HCT116 (cell line): ENCODE measurements around the gene CTBP2. TPM values are rescaled to one million over a fixed set of nuclear protein-coding genes. Genes with fewer than 3 reads are reported as not detected.

Experiments used
- ATAC-seq: fragments of 200-7000 bp; cut with Tn5 transposase; 2 replicates; pipeline ENCODE4 v1.9.1; 2020; ENCODE audit warnings: mild to moderate bottlenecking, moderate library complexity
- BruUV-seq: library from RNA; stranded (reverse); fragments of 400-500 nt; replicated peaks from 2 replicates; lab custom pipeline; 2021; lab: Mats Ljungman, UMichigan
- CTCF ChIA-PET: fragments of 300-600 bp; sonication (Branson Sonifier 250); formaldehyde crosslinking; loops from one replicate; lab custom pipeline; 2021; ENCODE audit warnings: antibody characterized with exemption; lab: Charles Lee
- POLR2A ChIA-PET: fragments of 300-600, 350-600 bp; sonication (Branson Sonifier 250); formaldehyde crosslinking; loops from one replicate; lab custom pipeline; 2021; ENCODE audit warnings: antibody characterized with exemption; lab: Charles Lee
- RAD21 ChIA-PET, 2 experiments: fragments of 300-600 bp; sonication (Branson Sonifier 250); formaldehyde crosslinking; loops; one replicate each; lab custom pipeline; 2023; ENCODE audit warnings: low total read pairs in 2 of 2; ENCODE audit not compliant: uncharacterized antibody in 2 of 2, unreplicated experiment in 2 of 2, low non-redundant PET in 1 of 2; lab: Charles Lee
- DNase-seq: peaks from one replicate; pipeline ENCODE4 v3.0.0-alpha.2; 2010; ENCODE audit warnings: low read depth, low spot score
- H2AFZ ChIP-seq: fragments of 200-600 bp; shearing (Covaris generic), sonication (generic); 2 replicates; pipeline ENCODE4 v1.6.1; 2017; ENCODE audit warnings: low read depth, mixed run types, mixed read lengths, antibody characterized with exemption, low read length; ENCODE audit not compliant: poor library complexity, severe bottlenecking
- H3K27ac ChIP-seq: 2 replicates; pipeline ENCODE4 v1.5.1; 2012; ENCODE audit warnings: low read depth, low read length
- H3K27me3 ChIP-seq: fragments of 200-600 bp; sonication (generic); 2 replicates; pipeline ENCODE4 v1.6.1; 2016; ENCODE audit warnings: mixed run types, low read length, mixed read lengths; ENCODE audit not compliant: insufficient read depth
- H3K36me3 ChIP-seq, 2 experiments: fragments of 200-500 bp in 1 of 2; fragments of 200-600 bp in 1 of 2; sonication (Bioruptor generic) in 1 of 2; sonication (generic) in 1 of 2; 2 replicates each; pipeline versions ENCODE4 v1.5.1 to v1.6.1; 2014 to 2016; ENCODE audit warnings: low read length in 2 of 2, inconsistent platforms in 1 of 2, mixed read lengths in 1 of 2, mixed run types in 1 of 2; ENCODE audit not compliant: insufficient read depth in 2 of 2, control insufficient read depth in 1 of 2
- H3K4me1 ChIP-seq, 2 experiments: fragments of 200-600 bp in 1 of 2; sonication (generic) in 1 of 2; 2 replicates each; pipeline versions ENCODE4 v1.5.1 to v1.6.1; 2012 to 2017; ENCODE audit warnings: low read length in 2 of 2, inconsistent platforms in 1 of 2, mild to moderate bottlenecking in 1 of 2, mixed read lengths in 1 of 2, mixed run types in 1 of 2, moderate library complexity in 1 of 2; ENCODE audit not compliant: insufficient read depth in 2 of 2, control insufficient read depth in 1 of 2
- H3K4me2 ChIP-seq: fragments of 200-600 bp; sonication (generic); 2 replicates; pipeline ENCODE4 v1.6.1; 2017; ENCODE audit warnings: mixed run types, low read length, mixed read lengths
- H3K4me3 ChIP-seq, 2 experiments: fragments of 200-600 bp in 1 of 2; sonication (generic) in 1 of 2; replicated peaks in 1 of 2; 2 replicates each; pipeline ENCODE4 v1.5.1; 2011 to 2016; ENCODE audit warnings: low read length in 2 of 2, control low read depth in 1 of 2, low read depth in 1 of 2, mild to moderate bottlenecking in 1 of 2, mixed read lengths in 1 of 2, mixed run types in 1 of 2
- H3K79me2 ChIP-seq: fragments of 200-600 bp; sonication (generic); 2 replicates; pipeline ENCODE4 v1.6.1; 2017; ENCODE audit warnings: mild to moderate bottlenecking, mixed run types, low read length, moderate library complexity, mixed read lengths; ENCODE audit not compliant: insufficient read depth
- H3K9ac ChIP-seq: fragments of 200-600 bp; sonication (generic); 2 replicates; pipeline ENCODE4 v1.6.1; 2016; ENCODE audit warnings: low read length, mixed read lengths
- H3K9me2 ChIP-seq: fragments of 200-600 bp; sonication (generic), shearing (Covaris generic); 2 replicates; pipeline ENCODE4 v1.6.1; 2017; ENCODE audit warnings: mixed run types, mild to moderate bottlenecking, moderate library complexity; ENCODE audit not compliant: insufficient read depth
- H3K9me3 ChIP-seq, 2 experiments: fragments of 200-500 bp in 1 of 2; fragments of 200-600 bp in 1 of 2; sonication (Bioruptor generic) in 1 of 2; sonication (generic) in 1 of 2; 2 replicates each; pipeline ENCODE4 v1.6.1; 2014 to 2017; ENCODE audit warnings: low read length in 2 of 2, mixed read lengths in 2 of 2, inconsistent platforms in 1 of 2, low read depth in 1 of 2, mild to moderate bottlenecking in 1 of 2, mixed run types in 1 of 2, moderate library complexity in 1 of 2; ENCODE audit not compliant: control insufficient read depth in 1 of 2, insufficient read depth in 1 of 2
- H4K20me1 ChIP-seq: fragments of 200-600 bp; sonication (generic), shearing (Covaris generic); 2 replicates; pipeline ENCODE4 v1.6.1; 2017; ENCODE audit warnings: mixed run types, mild to moderate bottlenecking, moderate library complexity; ENCODE audit not compliant: insufficient read depth
- ATF3 ChIP-seq: IDR thresholded peaks from 2 replicates; pipeline ENCODE4 v1.6.1; 2012
- CBX3 ChIP-seq: IDR thresholded peaks from 2 replicates; pipeline ENCODE4 v1.6.1; 2012; ENCODE audit warnings: low read depth
- CEBPB ChIP-seq: IDR thresholded peaks from 2 replicates; pipeline ENCODE4 v1.6.1; 2012; ENCODE audit warnings: low read depth
- EGR1 ChIP-seq: IDR thresholded peaks from 2 replicates; pipeline ENCODE4 v1.6.1; 2012; ENCODE audit warnings: low read depth
- EZH2 ChIP-seq: fragments of 200-600 bp; sonication (generic); IDR thresholded peaks from 2 replicates; pipeline ENCODE4 v1.6.1; 2017; ENCODE audit warnings: antibody characterized with exemption, mixed run types
- SRF ChIP-seq: IDR thresholded peaks from 2 replicates; pipeline ENCODE4 v1.6.1; 2012; ENCODE audit warnings: low read depth
- TCF7L2 ChIP-seq: IDR thresholded peaks from 2 replicates; pipeline ENCODE4 v1.7.0; 2011; ENCODE audit warnings: borderline replicate concordance, inconsistent platforms; ENCODE audit not compliant: insufficient read depth, insufficient read length; ENCODE audit errors: extremely low read depth
- YY1 ChIP-seq: IDR thresholded peaks from 2 replicates; pipeline ENCODE4 v1.6.1; 2011; ENCODE audit warnings: low read length, low read depth, moderate library complexity, mild to moderate bottlenecking; ENCODE audit not compliant: insufficient replicate concordance; ENCODE audit errors: extremely low read depth
- ZNF274 ChIP-seq: fragments of 200-500 bp; sonication (Bioruptor generic); IDR thresholded peaks from 2 replicates; pipeline ENCODE4 v1.6.1; 2014; ENCODE audit warnings: mild to moderate bottlenecking, low read depth, low read length, inconsistent platforms
- intact Hi-C: fragments of 100-400 bp; cut with micrococcal nuclease; formaldehyde crosslinking; loops from 2 replicates; pipeline ENCODE4 v1.10.0; 2022
- total RNA-seq: library from RNA; stranded (reverse); gene quantifications from one replicate; pipeline ENCODE4 v1.2.1, GENCODE V29; 2021; ENCODE audit not compliant: unreplicated experiment
- TF ChIP-seq, protein P1 (sequence below): IDR thresholded peaks from 2 replicates; pipeline ENCODE4 v1.6.1; 2012; ENCODE audit warnings: low read depth
- TF ChIP-seq, protein P2 (sequence below): IDR thresholded peaks from 2 replicates; pipeline ENCODE4 v1.6.1; 2012
- TF ChIP-seq, protein P3 (sequence below): IDR thresholded peaks from 2 replicates; pipeline ENCODE4 v1.6.1; 2011; ENCODE audit warnings: mild to moderate bottlenecking, low read length, moderate library complexity; ENCODE audit not compliant: insufficient replicate concordance; ENCODE audit errors: extremely low read depth

CTBP2 gene
- total RNA-seq, 1 experiment from 2014 or later, result 144 TPM

DNA sequence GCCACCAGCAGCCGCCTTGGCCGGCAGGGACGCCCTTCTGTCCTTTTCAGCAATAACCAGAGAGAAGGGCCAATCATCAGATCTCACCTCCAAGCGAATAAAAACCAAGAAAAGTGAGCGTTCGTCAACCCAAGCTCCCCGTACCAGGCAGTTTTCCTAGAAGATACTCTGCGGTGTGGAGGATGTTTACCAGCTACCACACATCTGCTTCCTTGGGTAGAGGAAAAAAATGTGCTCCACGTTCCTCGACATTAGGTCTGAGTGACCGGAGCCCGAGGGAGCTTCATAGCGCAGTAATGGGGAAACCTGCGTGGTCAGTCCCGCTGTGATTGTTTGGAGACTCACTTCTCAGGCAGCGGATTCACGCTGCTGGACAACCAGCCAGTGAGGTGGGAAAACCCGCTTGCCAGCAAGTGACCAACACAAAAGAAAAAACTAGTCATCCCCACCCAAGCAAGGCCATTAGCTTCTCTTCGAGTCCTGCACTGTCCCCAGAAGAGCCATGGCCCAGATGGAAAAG, 145.5 kb downstream of the CTBP2 start:
- peaks cover 80% of the 10 kb centered on the region for H3K79me2 ChIP-seq
- DNase-seq, result no peak
- H3K9me2 ChIP-seq, result no peaks in the 10 kb centered on the region
- ATAC-seq, result no peak
- no peaks in the 10 kb centered on the region for H3K27me3 ChIP-seq
- intact Hi-C loops, result no loop called here
- RAD21 ChIA-PET, result no interaction called here
- no peak overlapping the region for H3K4me3 ChIP-seq
- BruUV-seq, result no TSS peak
- TF ChIP-seq YY1, result no peak
- TF ChIP-seq EZH2, result no peak
- no peak for TF ChIP-seq ATF3
- TF ChIP-seq, all 23 proteins: peak for 0
- CTCF ChIA-PET, result interaction anchor here (1.6 kb wide), 1 partner anchor 33 kb away, joined by 3 read pairs; no protein-coding TSS in a partner anchor
- POLR2A ChIA-PET, result no interaction called here
- no peak overlapping the region for H2AFZ ChIP-seq
- H3K4me2 ChIP-seq, result no peak overlapping the region
- no peak overlapping the region for H3K27ac ChIP-seq
- H4K20me1 ChIP-seq, result peaks cover 3% of the 10 kb centered on the region; the same call in 1 of the 2 replicates
- no peak overlapping the region for H3K9ac ChIP-seq
- H3K4me1 ChIP-seq, result 0 out of 4 replicates have a peak, but pooled peaks cover 0 to 4% of the 10 kb centered on the region in 2 experiments
- H3K36me3 ChIP-seq, result no peaks in the 10 kb centered on the region
- no peaks in the 10 kb centered on the region for H3K9me3 ChIP-seq

DNA sequence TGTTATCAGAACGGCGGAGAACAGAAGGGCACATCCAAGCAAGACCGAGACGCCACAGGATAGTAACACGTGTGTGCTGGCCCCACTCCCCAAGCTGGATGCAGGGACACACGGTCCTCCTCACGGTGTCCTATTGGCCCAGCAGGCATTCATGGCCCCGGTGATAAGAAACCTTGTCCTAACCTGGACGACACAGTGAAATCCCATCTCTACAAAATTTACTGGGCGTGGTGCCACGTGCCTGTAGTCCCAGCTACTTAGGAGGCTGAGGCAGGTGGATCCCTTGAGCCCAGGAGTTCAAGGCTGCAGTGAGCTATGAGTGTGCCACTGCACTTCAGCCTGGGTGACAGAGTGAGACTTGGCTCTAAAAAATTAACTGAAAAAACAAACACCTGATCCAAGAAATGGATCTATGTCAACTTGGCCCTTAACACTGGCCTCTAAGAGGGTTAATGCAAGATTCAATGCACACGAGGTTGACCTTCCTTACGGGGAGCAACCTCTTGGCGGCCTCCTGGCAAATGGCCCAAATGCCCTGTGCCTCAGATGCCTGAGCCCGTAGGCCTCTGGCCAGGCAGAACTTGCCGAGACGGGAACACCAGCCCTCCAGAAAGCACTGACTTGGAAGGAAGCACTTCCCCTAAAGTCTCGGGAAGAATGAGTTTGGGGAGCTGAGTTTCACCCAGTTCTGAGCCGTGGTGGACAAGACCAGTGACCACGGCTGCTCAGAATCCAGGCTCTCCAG, 146.1 kb downstream of the CTBP2 start:
- H2AFZ ChIP-seq, result no peak overlapping the region
- H3K4me3 ChIP-seq, result no peak overlapping the region
- H3K36me3 ChIP-seq, result no peaks in the 10 kb centered on the region
- H3K79me2 ChIP-seq, result peaks cover 80% of the 10 kb centered on the region
- no peak overlapping the region for H3K9ac ChIP-seq
- peaks cover under 1% of the 10 kb centered on the region; the same call in 1 of the 2 replicates for H4K20me1 ChIP-seq
- no peak overlapping the region for H3K4me2 ChIP-seq
- DNase-seq (no peak), ATAC-seq (no peak)
- ChIA-PET RAD21 (no interaction called here), CTCF (interaction anchor here (1.6 kb wide), 1 partner anchor 33 kb away, joined by 3 read pairs; no protein-coding TSS in a partner anchor), POLR2A (no interaction called here)
- H3K27ac ChIP-seq, result no peak overlapping the region
- no peaks in the 10 kb centered on the region for H3K9me3 ChIP-seq
- H3K27me3 ChIP-seq, result no peaks in the 10 kb centered on the region
- intact Hi-C loops, result no loop called here
- no peaks in the 10 kb centered on the region for H3K9me2 ChIP-seq
- BruUV-seq, result no TSS peak
- H3K4me1 ChIP-seq, result 0 out of 4 replicates have a peak, but pooled peaks cover 0 to 4% of the 10 kb centered on the region in 2 experiments
- TF ChIP-seq EGR1, result no peak
- no peak for TF ChIP-seq EZH2
- TF ChIP-seq, protein P1, sequence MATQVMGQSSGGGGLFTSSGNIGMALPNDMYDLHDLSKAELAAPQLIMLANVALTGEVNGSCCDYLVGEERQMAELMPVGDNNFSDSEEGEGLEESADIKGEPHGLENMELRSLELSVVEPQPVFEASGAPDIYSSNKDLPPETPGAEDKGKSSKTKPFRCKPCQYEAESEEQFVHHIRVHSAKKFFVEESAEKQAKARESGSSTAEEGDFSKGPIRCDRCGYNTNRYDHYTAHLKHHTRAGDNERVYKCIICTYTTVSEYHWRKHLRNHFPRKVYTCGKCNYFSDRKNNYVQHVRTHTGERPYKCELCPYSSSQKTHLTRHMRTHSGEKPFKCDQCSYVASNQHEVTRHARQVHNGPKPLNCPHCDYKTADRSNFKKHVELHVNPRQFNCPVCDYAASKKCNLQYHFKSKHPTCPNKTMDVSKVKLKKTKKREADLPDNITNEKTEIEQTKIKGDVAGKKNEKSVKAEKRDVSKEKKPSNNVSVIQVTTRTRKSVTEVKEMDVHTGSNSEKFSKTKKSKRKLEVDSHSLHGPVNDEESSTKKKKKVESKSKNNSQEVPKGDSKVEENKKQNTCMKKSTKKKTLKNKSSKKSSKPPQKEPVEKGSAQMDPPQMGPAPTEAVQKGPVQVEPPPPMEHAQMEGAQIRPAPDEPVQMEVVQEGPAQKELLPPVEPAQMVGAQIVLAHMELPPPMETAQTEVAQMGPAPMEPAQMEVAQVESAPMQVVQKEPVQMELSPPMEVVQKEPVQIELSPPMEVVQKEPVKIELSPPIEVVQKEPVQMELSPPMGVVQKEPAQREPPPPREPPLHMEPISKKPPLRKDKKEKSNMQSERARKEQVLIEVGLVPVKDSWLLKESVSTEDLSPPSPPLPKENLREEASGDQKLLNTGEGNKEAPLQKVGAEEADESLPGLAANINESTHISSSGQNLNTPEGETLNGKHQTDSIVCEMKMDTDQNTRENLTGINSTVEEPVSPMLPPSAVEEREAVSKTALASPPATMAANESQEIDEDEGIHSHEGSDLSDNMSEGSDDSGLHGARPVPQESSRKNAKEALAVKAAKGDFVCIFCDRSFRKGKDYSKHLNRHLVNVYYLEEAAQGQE, result no peak
- TF ChIP-seq, protein P2, sequence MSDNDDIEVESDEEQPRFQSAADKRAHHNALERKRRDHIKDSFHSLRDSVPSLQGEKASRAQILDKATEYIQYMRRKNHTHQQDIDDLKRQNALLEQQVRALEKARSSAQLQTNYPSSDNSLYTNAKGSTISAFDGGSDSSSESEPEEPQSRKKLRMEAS, result no peak
- TF ChIP-seq TCF7L2, result no peak
- no peak for TF ChIP-seq ZNF274
- TF ChIP-seq SRF, result no peak
- TF ChIP-seq CEBPB, result no peak
- TF ChIP-seq CBX3, result no peak
- TF ChIP-seq, protein P3, sequence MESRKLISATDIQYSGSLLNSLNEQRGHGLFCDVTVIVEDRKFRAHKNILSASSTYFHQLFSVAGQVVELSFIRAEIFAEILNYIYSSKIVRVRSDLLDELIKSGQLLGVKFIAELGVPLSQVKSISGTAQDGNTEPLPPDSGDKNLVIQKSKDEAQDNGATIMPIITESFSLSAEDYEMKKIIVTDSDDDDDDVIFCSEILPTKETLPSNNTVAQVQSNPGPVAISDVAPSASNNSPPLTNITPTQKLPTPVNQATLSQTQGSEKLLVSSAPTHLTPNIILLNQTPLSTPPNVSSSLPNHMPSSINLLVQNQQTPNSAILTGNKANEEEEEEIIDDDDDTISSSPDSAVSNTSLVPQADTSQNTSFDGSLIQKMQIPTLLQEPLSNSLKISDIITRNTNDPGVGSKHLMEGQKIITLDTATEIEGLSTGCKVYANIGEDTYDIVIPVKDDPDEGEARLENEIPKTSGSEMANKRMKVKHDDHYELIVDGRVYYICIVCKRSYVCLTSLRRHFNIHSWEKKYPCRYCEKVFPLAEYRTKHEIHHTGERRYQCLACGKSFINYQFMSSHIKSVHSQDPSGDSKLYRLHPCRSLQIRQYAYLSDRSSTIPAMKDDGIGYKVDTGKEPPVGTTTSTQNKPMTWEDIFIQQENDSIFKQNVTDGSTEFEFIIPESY, result no peak
